ENCODE measurements around the gene ATAD3C. TPM values are rescaled to one million over a fixed set of nuclear protein-coding genes. Genes with fewer than 3 reads are reported as not detected.

The ATAD3C gene
- total and polyA plus RNA-seq, 2 experiments from 2014 or later, result 0.45 to 1.3 TPM

- TF ChIP-seq, protein P1, sequence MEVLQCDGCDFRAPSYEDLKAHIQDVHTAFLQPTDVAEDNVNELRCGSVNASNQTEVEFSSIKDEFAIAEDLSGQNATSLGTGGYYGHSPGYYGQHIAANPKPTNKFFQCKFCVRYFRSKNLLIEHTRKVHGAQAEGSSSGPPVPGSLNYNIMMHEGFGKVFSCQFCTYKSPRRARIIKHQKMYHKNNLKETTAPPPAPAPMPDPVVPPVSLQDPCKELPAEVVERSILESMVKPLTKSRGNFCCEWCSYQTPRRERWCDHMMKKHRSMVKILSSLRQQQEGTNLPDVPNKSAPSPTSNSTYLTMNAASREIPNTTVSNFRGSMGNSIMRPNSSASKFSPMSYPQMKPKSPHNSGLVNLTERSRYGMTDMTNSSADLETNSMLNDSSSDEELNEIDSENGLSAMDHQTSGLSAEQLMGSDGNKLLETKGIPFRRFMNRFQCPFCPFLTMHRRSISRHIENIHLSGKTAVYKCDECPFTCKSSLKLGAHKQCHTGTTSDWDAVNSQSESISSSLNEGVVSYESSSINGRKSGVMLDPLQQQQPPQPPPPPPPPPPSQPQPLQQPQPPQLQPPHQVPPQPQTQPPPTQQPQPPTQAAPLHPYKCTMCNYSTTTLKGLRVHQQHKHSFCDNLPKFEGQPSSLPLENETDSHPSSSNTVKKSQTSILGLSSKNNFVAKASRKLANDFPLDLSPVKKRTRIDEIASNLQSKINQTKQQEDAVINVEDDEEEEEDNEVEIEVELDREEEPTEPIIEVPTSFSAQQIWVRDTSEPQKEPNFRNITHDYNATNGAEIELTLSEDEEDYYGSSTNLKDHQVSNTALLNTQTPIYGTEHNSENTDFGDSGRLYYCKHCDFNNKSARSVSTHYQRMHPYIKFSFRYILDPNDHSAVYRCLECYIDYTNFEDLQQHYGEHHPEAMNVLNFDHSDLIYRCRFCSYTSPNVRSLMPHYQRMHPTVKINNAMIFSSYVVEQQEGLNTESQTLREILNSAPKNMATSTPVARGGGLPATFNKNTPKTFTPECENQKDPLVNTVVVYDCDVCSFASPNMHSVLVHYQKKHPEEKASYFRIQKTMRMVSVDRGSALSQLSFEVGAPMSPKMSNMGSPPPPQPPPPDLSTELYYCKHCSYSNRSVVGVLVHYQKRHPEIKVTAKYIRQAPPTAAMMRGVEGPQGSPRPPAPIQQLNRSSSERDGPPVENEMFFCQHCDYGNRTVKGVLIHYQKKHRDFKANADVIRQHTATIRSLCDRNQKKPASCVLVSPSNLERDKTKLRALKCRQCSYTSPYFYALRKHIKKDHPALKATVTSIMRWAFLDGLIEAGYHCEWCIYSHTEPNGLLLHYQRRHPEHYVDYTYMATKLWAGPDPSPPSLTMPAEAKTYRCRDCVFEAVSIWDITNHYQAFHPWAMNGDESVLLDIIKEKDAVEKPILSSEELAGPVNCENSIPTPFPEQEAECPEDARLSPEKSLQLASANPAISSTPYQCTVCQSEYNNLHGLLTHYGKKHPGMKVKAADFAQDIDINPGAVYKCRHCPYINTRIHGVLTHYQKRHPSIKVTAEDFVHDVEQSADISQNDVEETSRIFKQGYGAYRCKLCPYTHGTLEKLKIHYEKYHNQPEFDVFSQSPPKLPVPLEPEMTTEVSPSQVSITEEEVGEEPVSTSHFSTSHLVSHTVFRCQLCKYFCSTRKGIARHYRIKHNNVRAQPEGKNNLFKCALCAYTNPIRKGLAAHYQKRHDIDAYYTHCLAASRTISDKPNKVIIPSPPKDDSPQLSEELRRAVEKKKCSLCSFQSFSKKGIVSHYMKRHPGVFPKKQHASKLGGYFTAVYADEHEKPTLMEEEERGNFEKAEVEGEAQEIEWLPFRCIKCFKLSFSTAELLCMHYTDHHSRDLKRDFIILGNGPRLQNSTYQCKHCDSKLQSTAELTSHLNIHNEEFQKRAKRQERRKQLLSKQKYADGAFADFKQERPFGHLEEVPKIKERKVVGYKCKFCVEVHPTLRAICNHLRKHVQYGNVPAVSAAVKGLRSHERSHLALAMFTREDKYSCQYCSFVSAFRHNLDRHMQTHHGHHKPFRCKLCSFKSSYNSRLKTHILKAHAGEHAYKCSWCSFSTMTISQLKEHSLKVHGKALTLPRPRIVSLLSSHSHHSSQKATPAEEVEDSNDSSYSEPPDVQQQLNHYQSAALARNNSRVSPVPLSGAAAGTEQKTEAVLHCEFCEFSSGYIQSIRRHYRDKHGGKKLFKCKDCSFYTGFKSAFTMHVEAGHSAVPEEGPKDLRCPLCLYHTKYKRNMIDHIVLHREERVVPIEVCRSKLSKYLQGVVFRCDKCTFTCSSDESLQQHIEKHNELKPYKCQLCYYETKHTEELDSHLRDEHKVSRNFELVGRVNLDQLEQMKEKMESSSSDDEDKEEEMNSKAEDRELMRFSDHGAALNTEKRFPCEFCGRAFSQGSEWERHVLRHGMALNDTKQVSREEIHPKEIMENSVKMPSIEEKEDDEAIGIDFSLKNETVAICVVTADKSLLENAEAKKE (CRISPR knock-in tag; IDR thresholded peaks at IDR 0.05), result no peak
Measured at GRCh38 chr1:1430992-1431844, 18.3 kb upstream of the ATAD3C start (continued).

- H2AFZ ChIP-seq, result no peak overlapping the region
- H4K20me1 ChIP-seq (replicated peaks; ENCODE audit: insufficient read depth), result no peaks in the 10 kb centered on the region
- no peaks in the 10 kb centered on the region for H3K79me2 ChIP-seq (replicated peaks; ENCODE audit: insufficient read depth)
- H3K4me3 ChIP-seq, result no peak overlapping the region
- H3K27ac Mint-ChIP-seq, result no peak overlapping the region
- H3K36me3 ChIP-seq (ENCODE audit: insufficient read depth), result no peaks in the 10 kb centered on the region
- H3K4me3 Mint-ChIP-seq, result no peak overlapping the region
- H3F3A ChIP-seq (replicated peaks; ENCODE audit: low read depth), result peaks cover 28% of the 10 kb centered on the region
- H3K27me3 Mint-ChIP-seq (ENCODE audit: insufficient read depth, low read depth, poor library complexity), result peaks cover 27% of the 10 kb centered on the region
- no peaks in the 10 kb centered on the region for H3K27me3 ChIP-seq (ENCODE audit: insufficient read depth)
- DNase-seq (ENCODE audit: low spot score), result no peak
- TF ChIP-seq CREB1 (CRISPR knock-in tag; IDR thresholded peaks at IDR 0.05; ENCODE audit: low read depth) (no peak), NANOG (IDR thresholded peaks at IDR 0.05; ENCODE audit: borderline replicate concordance) (no peak), POLR2AphosphoS5 (IDR thresholded peaks at IDR 0.05; ENCODE audit: low read depth) (no peak), REST (IDR thresholded peaks at IDR 0.05; ENCODE audit: unreplicated experiment) (no peak), EZH2phosphoT487 (IDR thresholded peaks at IDR 0.05; ENCODE audit: unreplicated experiment) (no peak), JUNB (IDR thresholded peaks at IDR 0.05; ENCODE audit: unreplicated experiment) (no peak), ETS1 (IDR thresholded peaks at IDR 0.05) (no peak), STAT1 (IDR thresholded peaks at IDR 0.05; ENCODE audit: unreplicated experiment) (no peak), ZNF114 (CRISPR knock-in tag; IDR thresholded peaks at IDR 0.05) (no peak)
- no peak overlapping the region for H3K4me2 ChIP-seq
- H3K4me1 ChIP-seq (ENCODE audit: insufficient read depth), result peaks cover 39% of the 10 kb centered on the region
- H3K27ac ChIP-seq (ENCODE audit: low read depth), result no peak overlapping the region
- no peak for ATAC-seq
- no peaks in the 10 kb centered on the region for H3K9me2 ChIP-seq (ENCODE audit: insufficient read depth)
- H3K9me3 Mint-ChIP-seq, result peaks cover 10% of the 10 kb centered on the region
- H3K4me1 Mint-ChIP-seq, result peaks cover 43% of the 10 kb centered on the region
- peaks cover 4% of the 10 kb centered on the region; the same call in 2 of the 3 replicates for H3K36me3 Mint-ChIP-seq (ENCODE audit: low read depth)
Measured at GRCh38 chr1:1431845-1432273, 17.6 kb upstream of the ATAD3C start.

All from GM23338 (cell line).